ENCODE data around the gene ADAMTS6. TPM values are rescaled to one million over a fixed set of nuclear protein-coding genes. Genes with fewer than 3 reads are reported as not detected.

Gene ADAMTS6
- total and polyA plus RNA-seq, 2 experiments from 2014 or later = 3.4 to 21.0 TPM

DNA sequence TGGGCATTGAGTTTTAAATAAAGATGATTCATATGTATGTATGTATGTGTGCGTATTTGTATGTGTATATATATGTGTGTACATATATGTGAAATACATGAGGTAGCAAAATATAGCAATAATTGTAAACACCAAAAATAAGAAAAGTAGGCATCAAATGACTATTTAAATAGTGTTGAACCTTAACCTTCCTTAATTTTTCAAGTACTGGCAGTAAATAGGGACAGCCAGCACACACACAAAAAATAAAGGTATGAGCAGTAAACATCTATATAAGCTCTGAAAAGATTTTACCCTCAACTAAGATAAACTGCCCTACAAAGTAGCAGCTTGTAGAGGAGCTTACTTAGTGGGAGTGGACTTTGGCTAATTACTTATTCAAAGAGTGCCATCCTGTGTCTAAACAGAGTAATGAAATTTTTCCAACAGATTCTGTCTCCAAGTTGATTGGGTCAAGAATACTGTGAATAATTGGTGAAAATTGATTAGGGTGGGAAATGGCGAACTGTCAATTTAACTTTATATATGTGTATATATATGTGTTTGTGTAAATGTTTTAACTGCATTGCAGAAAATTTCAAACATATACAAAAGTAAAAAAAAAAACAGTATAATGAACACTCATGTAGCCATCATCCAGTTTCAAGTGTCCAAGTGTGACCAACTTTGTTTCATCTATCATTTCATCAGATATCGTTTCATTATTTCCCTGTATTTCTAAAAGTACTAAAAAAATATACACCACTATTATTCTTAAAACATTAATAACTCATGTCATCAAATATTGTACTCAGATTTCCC, 2.0 kb upstream of the ADAMTS6 start:
- DNase-seq (ENCODE audit: low spot score) = peak; percentile 67

GRCh38 chr5:65482736-65483545, 1.2 kb upstream of the ADAMTS6 start:
- Histone ChIP-seq H3K27ac (peak overlapping the region; percentile 93), H3K27me3 (no peaks in the 10 kb centered on the region), H4K20me1 (ENCODE audit: insufficient read depth, poor library complexity, severe bottlenecking) (no peaks in the 10 kb centered on the region), H3K4me3 (peak overlapping the region; percentile 54), H2AFZ (peak overlapping the region; percentile 63), H3K9me2 (replicated peaks; ENCODE audit: insufficient read depth) (no peaks in the 10 kb centered on the region), H3K36me3 (replicated peaks; ENCODE audit: insufficient read depth, low read depth) (no peaks in the 10 kb centered on the region), H3K4me1 (ENCODE audit: insufficient read depth) (peaks cover 5% of the 10 kb centered on the region), H3K4me2 (peak overlapping the region; percentile 87), H3K79me2 (peaks cover 19% of the 10 kb centered on the region), H3K9me3 (ENCODE audit: low read depth) (no peaks in the 10 kb centered on the region)
- 3% methylated on average over 12 of the region's 12 CpGs for WGBS (ENCODE audit: low lambda C conversion rate, missing lambda C conversion rate)
- peak; percentile 53 for DNase-seq (ENCODE audit: low spot score)
- no peak for TF ChIP-seq EZH2 (IDR thresholded peaks at IDR 0.05; ENCODE audit: borderline replicate concordance)
- TF ChIP-seq EZH2phosphoT487 (IDR thresholded peaks at IDR 0.05; ENCODE audit: low read depth, severe bottlenecking, unreplicated experiment) = no peak
- TF ChIP-seq, protein P1, sequence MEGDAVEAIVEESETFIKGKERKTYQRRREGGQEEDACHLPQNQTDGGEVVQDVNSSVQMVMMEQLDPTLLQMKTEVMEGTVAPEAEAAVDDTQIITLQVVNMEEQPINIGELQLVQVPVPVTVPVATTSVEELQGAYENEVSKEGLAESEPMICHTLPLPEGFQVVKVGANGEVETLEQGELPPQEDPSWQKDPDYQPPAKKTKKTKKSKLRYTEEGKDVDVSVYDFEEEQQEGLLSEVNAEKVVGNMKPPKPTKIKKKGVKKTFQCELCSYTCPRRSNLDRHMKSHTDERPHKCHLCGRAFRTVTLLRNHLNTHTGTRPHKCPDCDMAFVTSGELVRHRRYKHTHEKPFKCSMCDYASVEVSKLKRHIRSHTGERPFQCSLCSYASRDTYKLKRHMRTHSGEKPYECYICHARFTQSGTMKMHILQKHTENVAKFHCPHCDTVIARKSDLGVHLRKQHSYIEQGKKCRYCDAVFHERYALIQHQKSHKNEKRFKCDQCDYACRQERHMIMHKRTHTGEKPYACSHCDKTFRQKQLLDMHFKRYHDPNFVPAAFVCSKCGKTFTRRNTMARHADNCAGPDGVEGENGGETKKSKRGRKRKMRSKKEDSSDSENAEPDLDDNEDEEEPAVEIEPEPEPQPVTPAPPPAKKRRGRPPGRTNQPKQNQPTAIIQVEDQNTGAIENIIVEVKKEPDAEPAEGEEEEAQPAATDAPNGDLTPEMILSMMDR (IDR thresholded peaks at IDR 0.05; ENCODE audit: poor library complexity) = no peak

More for the DNA sequence above, 2.0 kb upstream of the ADAMTS6 start:
- TF ChIP-seq EZH2phosphoT487 (IDR thresholded peaks at IDR 0.05; ENCODE audit: low read depth, severe bottlenecking, unreplicated experiment) (no peak), EZH2 (IDR thresholded peaks at IDR 0.05; ENCODE audit: borderline replicate concordance) (no peak)
- TF ChIP-seq, protein P1 (IDR thresholded peaks at IDR 0.05; ENCODE audit: poor library complexity) = peak; percentile 70
- H2AFZ ChIP-seq = peak overlapping the region; percentile 63
- 26% methylated on average over 3 of the region's 3 CpGs for WGBS (ENCODE audit: low lambda C conversion rate, missing lambda C conversion rate)
- H3K4me1 ChIP-seq (ENCODE audit: insufficient read depth) = peaks cover 5% of the 10 kb centered on the region
- no peaks in the 10 kb centered on the region for H4K20me1 ChIP-seq (ENCODE audit: insufficient read depth, poor library complexity, severe bottlenecking)
- H3K4me2 ChIP-seq = peak overlapping the region; percentile 87
- H3K4me3 ChIP-seq = peak overlapping the region; percentile 54
- H3K27ac ChIP-seq = peak overlapping the region; percentile 93
- H3K9me2 ChIP-seq (replicated peaks; ENCODE audit: insufficient read depth) = no peaks in the 10 kb centered on the region
- H3K27me3 ChIP-seq = no peaks in the 10 kb centered on the region
- peaks cover 11% of the 10 kb centered on the region for H3K79me2 ChIP-seq
- no peaks in the 10 kb centered on the region for H3K9me3 ChIP-seq (ENCODE audit: low read depth)
- H3K36me3 ChIP-seq (replicated peaks; ENCODE audit: insufficient read depth, low read depth) = no peaks in the 10 kb centered on the region

- peak overlapping the region; percentile 87 for H3K4me2 ChIP-seq
- no peaks in the 10 kb centered on the region for H3K9me2 ChIP-seq (replicated peaks; ENCODE audit: insufficient read depth)
- no peaks in the 10 kb centered on the region for H4K20me1 ChIP-seq (ENCODE audit: insufficient read depth, poor library complexity, severe bottlenecking)
- H2AFZ ChIP-seq = peak overlapping the region; percentile 63
- H3K79me2 ChIP-seq = peaks cover 25% of the 10 kb centered on the region
- WGBS (ENCODE audit: low lambda C conversion rate, missing lambda C conversion rate) = under 1% methylated on average over 6 of the region's 6 CpGs
- H3K9me3 ChIP-seq (ENCODE audit: low read depth) = no peaks in the 10 kb centered on the region
- H3K27me3 ChIP-seq = no peaks in the 10 kb centered on the region
- DNase-seq (ENCODE audit: low spot score) = peak; percentile 11
- no peaks in the 10 kb centered on the region for H3K36me3 ChIP-seq (replicated peaks; ENCODE audit: insufficient read depth, low read depth)
- H3K4me3 ChIP-seq = peak overlapping the region; percentile 54
- TF ChIP-seq, protein P1 (IDR thresholded peaks at IDR 0.05; ENCODE audit: poor library complexity) = no peak
- TF ChIP-seq EZH2 (IDR thresholded peaks at IDR 0.05; ENCODE audit: borderline replicate concordance) = no peak
- no peak for TF ChIP-seq EZH2phosphoT487 (IDR thresholded peaks at IDR 0.05; ENCODE audit: low read depth, severe bottlenecking, unreplicated experiment)
- peak overlapping the region; percentile 93 for H3K27ac ChIP-seq
- peaks cover 5% of the 10 kb centered on the region for H3K4me1 ChIP-seq (ENCODE audit: insufficient read depth)
Observed at GRCh38 chr5:65482296-65482735, 596 bp upstream of the ADAMTS6 start.

Data from hepatocyte (in vitro differentiated cells).